Keratinocyte (primary cell): Measurements from ENCODE around the gene SKAP1. TPM values are rescaled to one million over a fixed set of nuclear protein-coding genes. Genes with fewer than 3 reads are reported as not detected.
A peak's percentile ranks its signal among the peaks of the same experiment; 100 is the strongest.

Experiments used
- DNase-seq: peaks from one replicate; pipeline ENCODE4 v3.0.0-alpha.2; 2011; ENCODE audit warnings: low read depth, missing footprints, low spot score
- FAIRE-seq: peaks from 2 replicates; lab custom pipeline; 2011; peaks lifted over from hg19 to GRCh38; lab: Jason Lieb, UNC
- H2AFZ ChIP-seq: 2 replicates; pipeline ENCODE4 v1.6.0; 2012; ENCODE audit warnings: low read length, control low read depth, inconsistent platforms; ENCODE audit not compliant: control insufficient read depth
- H3K27ac ChIP-seq: 2 replicates; pipeline ENCODE4 v1.5.1; 2011; ENCODE audit warnings: low read length; ENCODE audit not compliant: control insufficient read depth, insufficient read depth
- H3K27me3 ChIP-seq: 3 replicates; pipeline ENCODE4 v1.6.0; 2011; ENCODE audit warnings: low read length; ENCODE audit not compliant: control insufficient read depth, insufficient read depth; ENCODE audit errors: extremely low read depth
- H3K36me3 ChIP-seq, 2 experiments: 2 replicates in 1 of 2; 3 replicates in 1 of 2; pipeline ENCODE4 v1.5.1; 2011; ENCODE audit warnings: low read length in 2 of 2, mild to moderate bottlenecking in 1 of 2; ENCODE audit not compliant: control insufficient read depth in 2 of 2, insufficient read depth in 2 of 2; ENCODE audit errors: extremely low read depth in 1 of 2
- H3K4me1 ChIP-seq: 3 replicates; pipeline ENCODE4 v1.5.1; 2011; ENCODE audit warnings: low read length; ENCODE audit not compliant: control insufficient read depth, insufficient read depth; ENCODE audit errors: extremely low read depth
- H3K4me2 ChIP-seq: 3 replicates; pipeline ENCODE4 v1.6.0; 2011; ENCODE audit warnings: low read depth, low read length; ENCODE audit not compliant: control insufficient read depth, insufficient read depth; ENCODE audit errors: extremely low read depth
- H3K4me3 ChIP-seq, 3 experiments: fragments of 200-600 bp in 1 of 3; sonication (generic) in 1 of 3; 2 replicates in 2 of 3; 3 replicates in 1 of 3; pipeline ENCODE4 v1.5.1; 2011 to 2016; ENCODE audit warnings: low read length in 3 of 3, mild to moderate bottlenecking in 3 of 3, control low read depth in 2 of 3, inconsistent platforms in 1 of 3, low read depth in 1 of 3, mixed read lengths in 1 of 3, mixed run types in 1 of 3, moderate library complexity in 1 of 3; ENCODE audit not compliant: control insufficient read depth in 2 of 3, insufficient read depth in 2 of 3; ENCODE audit errors: extremely low read depth in 1 of 3
- H3K79me2 ChIP-seq: 2 replicates; pipeline ENCODE4 v1.6.0; 2012; ENCODE audit warnings: low read length; ENCODE audit not compliant: control insufficient read depth, insufficient read depth
- H3K9ac ChIP-seq: 3 replicates; pipeline ENCODE4 v1.6.0; 2011; ENCODE audit warnings: low read length; ENCODE audit not compliant: control insufficient read depth, insufficient read depth; ENCODE audit errors: extremely low read depth
- H3K9me1 ChIP-seq: 3 replicates; pipeline ENCODE4 v1.6.0; 2011; ENCODE audit warnings: low read length; ENCODE audit not compliant: control insufficient read depth, insufficient read depth; ENCODE audit errors: extremely low read depth
- H3K9me3 ChIP-seq: 2 replicates; pipeline ENCODE4 v1.5.1; 2012; ENCODE audit warnings: low read depth, low read length; ENCODE audit not compliant: control insufficient read depth
- H4K20me1 ChIP-seq: 3 replicates; pipeline ENCODE4 v1.6.0; 2011; ENCODE audit warnings: low read length; ENCODE audit not compliant: control insufficient read depth, insufficient read depth; ENCODE audit errors: extremely low read depth
- CTCF ChIP-seq, 3 experiments: IDR thresholded peaks in 1 of 3; conservative IDR thresholded peaks in 1 of 3; optimal IDR thresholded peaks in 1 of 3; 2 replicates in 2 of 3; 3 replicates in 1 of 3; pipeline versions ENCODE3 to v1.5.1; 2011; ENCODE audit warnings: low read length in 3 of 3, mild to moderate bottlenecking in 3 of 3, moderate library complexity in 2 of 3, control low read depth in 1 of 3, inconsistent platforms in 1 of 3; ENCODE audit not compliant: insufficient read depth in 2 of 3; ENCODE audit errors: extremely low read depth in 1 of 3
- EZH2 ChIP-seq: IDR thresholded peaks from one replicate; pipeline ENCODE4 v1.6.1; 2012; ENCODE audit warnings: inconsistent platforms, mild to moderate bottlenecking, low read length, moderate library complexity
- dilution Hi-C: fragments of 300-500 bp; cut with MboI; formaldehyde crosslinking; loops from one replicate; pipeline ENCODE4 v1.7.0; 2020; ENCODE audit warnings: low sequenced_read_pairs; ENCODE audit not compliant: extremely low pct_ligation_motif_present
- polyA plus RNA-seq, 5 experiments: library from polyadenylated mRNA; depleted of rRNA in 3 of 5; stranded (reverse) in 3 of 5; stranded (forward) in 1 of 5; unstranded in 1 of 5; fragments of >200 nt; gene quantifications; 1 replicate in 1 of 5; 2 replicates in 3 of 5; 3 replicates in 1 of 5; pipeline versions ENCODE4 v1.2.1 to v1.2.3, GENCODE V29; 2011 to 2012; ENCODE audit warnings: missing spikeins in 2 of 5, low read depth in 1 of 5, low replicate concordance in 1 of 5

SKAP1 gene
- polyA plus RNA-seq, 1 donor (not counting 4 experiments of a cell fraction or from before 2014, with no cell fraction given) = not detected

GRCh38 chr17:48131216-48131824 is 298.7 kb downstream of the SKAP1 start:
- peak; percentile 91 for FAIRE-seq
- no peak overlapping the region for H3K27ac ChIP-seq
- dilution Hi-C loops = no loop called here
- H3K36me3 ChIP-seq = no peaks in the 10 kb centered on the region
- H4K20me1 ChIP-seq = no peaks in the 10 kb centered on the region
- H3K9me1 ChIP-seq = no peaks in the 10 kb centered on the region
- TF ChIP-seq CTCF (optimal IDR thresholded peaks at IDR 0.05 in 1 of 3, IDR thresholded peaks at IDR 0.05 in 1 of 3, conservative IDR thresholded peaks at IDR 0.05 in 1 of 3; ENCODE audit: extremely low read depth in 1 of 3, insufficient read depth in 2 of 3, low read length in 3 of 3) = peak; percentile 86 to 87 (median 87)
- no peak for TF ChIP-seq EZH2
- no peak overlapping the region for H3K9ac ChIP-seq
- no peak for DNase-seq
- H3K9me3 ChIP-seq = no peaks in the 10 kb centered on the region
- H3K4me2 ChIP-seq = no peak overlapping the region
- H3K79me2 ChIP-seq = no peaks in the 10 kb centered on the region
- H2AFZ ChIP-seq = no peak overlapping the region
- no peaks in the 10 kb centered on the region for H3K27me3 ChIP-seq
- peaks cover 18% of the 10 kb centered on the region for H3K4me1 ChIP-seq
- H3K4me3 ChIP-seq = no peak overlapping the region

GRCh38 chr17:48129981-48130380 is 300.0 kb downstream of the SKAP1 start:
- Histone ChIP-seq H2AFZ (no peak overlapping the region), H3K36me3 (peaks cover 0 to 1% of the 10 kb centered on the region in 2 experiments), H3K4me3 (no peak overlapping the region), H3K9ac (no peak overlapping the region), H3K4me2 (no peak overlapping the region), H3K9me3 (no peaks in the 10 kb centered on the region), H3K27ac (no peak overlapping the region), H3K9me1 (no peaks in the 10 kb centered on the region), H3K27me3 (no peaks in the 10 kb centered on the region), H3K4me1 (peaks cover 18% of the 10 kb centered on the region), H3K79me2 (no peaks in the 10 kb centered on the region), H4K20me1 (no peaks in the 10 kb centered on the region)
- DNase-seq (no peak), FAIRE-seq (no peak)
- dilution Hi-C loops = no loop called here
- no peak for TF ChIP-seq EZH2
- TF ChIP-seq CTCF (optimal IDR thresholded peaks at IDR 0.05 in 1 of 3, IDR thresholded peaks at IDR 0.05 in 1 of 3, conservative IDR thresholded peaks at IDR 0.05 in 1 of 3; ENCODE audit: extremely low read depth in 1 of 3, insufficient read depth in 2 of 3, low read length in 3 of 3) = no peak
